GM12801 (cell line): ENCODE data around the gene RPAP2.

Source experiments
- TF ChIP-seq, protein P1 (sequence below): IDR thresholded peaks from one replicate; pipeline ENCODE4 v1.5.1; 2011; ENCODE audit warnings: control low read depth; ENCODE audit not compliant: insufficient read length; ENCODE audit errors: extremely low read depth

The RPAP2 gene

GRCh38 chr1:92445865-92446264 is 147.0 kb downstream of the RPAP2 start:
- TF ChIP-seq, protein P1, sequence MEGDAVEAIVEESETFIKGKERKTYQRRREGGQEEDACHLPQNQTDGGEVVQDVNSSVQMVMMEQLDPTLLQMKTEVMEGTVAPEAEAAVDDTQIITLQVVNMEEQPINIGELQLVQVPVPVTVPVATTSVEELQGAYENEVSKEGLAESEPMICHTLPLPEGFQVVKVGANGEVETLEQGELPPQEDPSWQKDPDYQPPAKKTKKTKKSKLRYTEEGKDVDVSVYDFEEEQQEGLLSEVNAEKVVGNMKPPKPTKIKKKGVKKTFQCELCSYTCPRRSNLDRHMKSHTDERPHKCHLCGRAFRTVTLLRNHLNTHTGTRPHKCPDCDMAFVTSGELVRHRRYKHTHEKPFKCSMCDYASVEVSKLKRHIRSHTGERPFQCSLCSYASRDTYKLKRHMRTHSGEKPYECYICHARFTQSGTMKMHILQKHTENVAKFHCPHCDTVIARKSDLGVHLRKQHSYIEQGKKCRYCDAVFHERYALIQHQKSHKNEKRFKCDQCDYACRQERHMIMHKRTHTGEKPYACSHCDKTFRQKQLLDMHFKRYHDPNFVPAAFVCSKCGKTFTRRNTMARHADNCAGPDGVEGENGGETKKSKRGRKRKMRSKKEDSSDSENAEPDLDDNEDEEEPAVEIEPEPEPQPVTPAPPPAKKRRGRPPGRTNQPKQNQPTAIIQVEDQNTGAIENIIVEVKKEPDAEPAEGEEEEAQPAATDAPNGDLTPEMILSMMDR = no peak

- TF ChIP-seq, protein P1 = no peak
Measured at GRCh38 chr1:92446546-92446945, 147.7 kb downstream of the RPAP2 start.

- TF ChIP-seq, protein P1 = no peak
Measured at GRCh38 chr1:92447033-92447681, 148.3 kb downstream of the RPAP2 start.

- TF ChIP-seq, protein P1 = no peak
Measured at GRCh38 chr1:92447976-92448375, 149.1 kb downstream of the RPAP2 start.
